WTC11 (cell line): ENCODE data around the gene SCUBE3.

Experiments
- CTCF ChIP-seq: fragments of 200-600 bp; IDR thresholded peaks from 2 replicates; pipeline ENCODE4 v1.8.0; 2022; ENCODE audit warnings: antibody characterized with exemption
- FOXP1 ChIP-seq: sonication (generic); formaldehyde crosslinking; IDR thresholded peaks from 2 replicates; pipeline ENCODE4 v1.8.0; 2022; ENCODE audit warnings: missing genetic modification reagents, mild to moderate bottlenecking, moderate library complexity, borderline replicate concordance
- JUN ChIP-seq: sonication (generic); formaldehyde crosslinking; IDR thresholded peaks from 2 replicates; pipeline ENCODE4 v1.8.0; 2023; ENCODE audit warnings: mild to moderate bottlenecking, missing genetic modification reagents
- NFYB ChIP-seq: sonication (generic); formaldehyde crosslinking; conservative IDR thresholded peaks from 2 replicates; pipeline ENCODE4 v1.8.0; 2022; ENCODE audit warnings: low read depth, missing genetic modification reagents
- NR1H2 ChIP-seq: sonication (generic); formaldehyde crosslinking; IDR thresholded peaks from 2 replicates; pipeline ENCODE4 v1.9.0; 2021; ENCODE audit warnings: mild to moderate bottlenecking, moderate library complexity, missing genetic modification reagents
- RELA ChIP-seq: sonication (generic); formaldehyde crosslinking; IDR thresholded peaks from 2 replicates; pipeline ENCODE4 v1.8.1; 2022; ENCODE audit warnings: missing genetic modification reagents, mild to moderate bottlenecking, borderline replicate concordance
- SMAD3 ChIP-seq: sonication (generic); formaldehyde crosslinking; IDR thresholded peaks from 2 replicates; pipeline ENCODE4 v1.8.0; 2022; ENCODE audit warnings: missing genetic modification reagents, mild to moderate bottlenecking, borderline replicate concordance
- TCF7 ChIP-seq: sonication (generic); formaldehyde crosslinking; IDR thresholded peaks from 2 replicates; pipeline ENCODE4 v1.8.0; 2022; ENCODE audit warnings: mild to moderate bottlenecking, low read depth, missing genetic modification reagents, moderate library complexity
- USF2 ChIP-seq: sonication (generic); formaldehyde crosslinking; IDR thresholded peaks from 2 replicates; pipeline ENCODE4 v1.8.1; 2023; ENCODE audit warnings: mild to moderate bottlenecking, missing genetic modification reagents, moderate library complexity
- ZNF281 ChIP-seq: sonication (generic); formaldehyde crosslinking; IDR thresholded peaks from 2 replicates; pipeline ENCODE4 v1.8.0; 2023; ENCODE audit warnings: mild to moderate bottlenecking, missing genetic modification reagents
- ZNF425 ChIP-seq: fragments of 250-450 bp; sonication (Bioruptor Pico); conservative IDR thresholded peaks from 2 replicates; pipeline ENCODE4 v1.9.0; 2021; ENCODE audit warnings: mild to moderate bottlenecking
- TF ChIP-seq, protein P1 (sequence below): sonication (generic); formaldehyde crosslinking; IDR thresholded peaks from 2 replicates; pipeline ENCODE4 v1.8.1; 2022; ENCODE audit warnings: low read depth, missing genetic modification reagents, borderline replicate concordance
- TF ChIP-seq, protein P2 (sequence below): sonication (generic); formaldehyde crosslinking; IDR thresholded peaks from 2 replicates; pipeline ENCODE4 v1.8.0; 2022; ENCODE audit warnings: mild to moderate bottlenecking, missing genetic modification reagents

- TF ChIP-seq FOXP1 (no peak), NR1H2 (CRISPR knock-in tag) (no peak), TCF7 (CRISPR knock-in tag) (no peak), CTCF (no peak), JUN (CRISPR knock-in tag) (no peak), SMAD3 (no peak), NFYB (no peak), RELA (CRISPR knock-in tag) (no peak), ZNF425 (CRISPR knock-in tag) (no peak), ZNF281 (CRISPR knock-in tag) (no peak), USF2 (CRISPR knock-in tag) (no peak)
- TF ChIP-seq, protein P1, sequence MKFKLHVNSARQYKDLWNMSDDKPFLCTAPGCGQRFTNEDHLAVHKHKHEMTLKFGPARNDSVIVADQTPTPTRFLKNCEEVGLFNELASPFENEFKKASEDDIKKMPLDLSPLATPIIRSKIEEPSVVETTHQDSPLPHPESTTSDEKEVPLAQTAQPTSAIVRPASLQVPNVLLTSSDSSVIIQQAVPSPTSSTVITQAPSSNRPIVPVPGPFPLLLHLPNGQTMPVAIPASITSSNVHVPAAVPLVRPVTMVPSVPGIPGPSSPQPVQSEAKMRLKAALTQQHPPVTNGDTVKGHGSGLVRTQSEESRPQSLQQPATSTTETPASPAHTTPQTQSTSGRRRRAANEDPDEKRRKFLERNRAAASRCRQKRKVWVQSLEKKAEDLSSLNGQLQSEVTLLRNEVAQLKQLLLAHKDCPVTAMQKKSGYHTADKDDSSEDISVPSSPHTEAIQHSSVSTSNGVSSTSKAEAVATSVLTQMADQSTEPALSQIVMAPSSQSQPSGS (CRISPR knock-in tag): no peak
- TF ChIP-seq, protein P2, sequence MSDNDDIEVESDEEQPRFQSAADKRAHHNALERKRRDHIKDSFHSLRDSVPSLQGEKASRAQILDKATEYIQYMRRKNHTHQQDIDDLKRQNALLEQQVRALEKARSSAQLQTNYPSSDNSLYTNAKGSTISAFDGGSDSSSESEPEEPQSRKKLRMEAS (CRISPR knock-in tag): no peak
These were observed 31.7 kb upstream of the SCUBE3 start for GRCh38 chr6:35181933-35182612.
